Measurements from ENCODE around the gene STIMATE.

DNA sequence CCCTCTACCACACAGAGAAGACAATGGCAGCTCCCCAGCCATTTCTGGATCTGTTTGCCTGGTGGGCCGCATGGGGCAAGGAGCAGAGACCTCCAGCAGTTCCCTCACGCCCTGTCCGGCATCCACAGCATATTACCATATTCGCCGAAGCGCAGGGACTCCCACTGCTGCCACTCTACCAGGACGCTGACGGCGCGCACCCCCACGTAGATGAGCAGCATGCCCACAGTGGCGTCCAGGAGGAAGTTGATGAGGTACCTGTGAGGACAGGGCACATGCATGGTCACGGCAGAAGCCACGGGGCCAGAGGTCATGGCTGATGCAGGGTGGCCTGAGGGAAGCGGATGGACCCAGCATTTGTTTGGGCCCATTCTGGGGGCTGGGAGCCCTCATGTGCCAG lies 47.7 kb downstream of the STIMATE start:
- TF ChIP-seq SUZ12 (IDR thresholded peaks at IDR 0.05; ENCODE audit: extremely low read depth, insufficient read depth, insufficient read length) = no peak
- TF ChIP-seq ZNF274 (IDR thresholded peaks at IDR 0.05; ENCODE audit: low read depth, low read length) = no peak

Measured in NT2/D1 (cell line).